GM13976 (cell line): ENCODE measurements around the gene TMEM200C.

Experiments used
- DNase-seq: peaks from one replicate; pipeline ENCODE4 v3.0.0; 2012; ENCODE audit warnings: low spot score
- CTCF ChIP-seq: IDR thresholded peaks from 2 replicates; pipeline ENCODE4 v1.5.1; 2012; ENCODE audit warnings: borderline replicate concordance, mild to moderate bottlenecking; ENCODE audit not compliant: insufficient read depth; ENCODE audit errors: extremely low read depth, missing control alignments, control extremely low read depth
- in situ Hi-C: fragments of 300-500 bp; cut with MboI; formaldehyde crosslinking; loops from one replicate; pipeline ENCODE4 v1.12.0; 2022; ENCODE audit warnings: low sequenced_read_pairs, mixed read lengths, inconsistent platforms; ENCODE audit not compliant: unreplicated experiment

Gene TMEM200C

GRCh38 chr18:5937121-5937520 is 41.8 kb upstream of the TMEM200C start:
- TF ChIP-seq CTCF: no peak
- DNase-seq: no peak
- in situ Hi-C loops: no loop called here

- TF ChIP-seq CTCF: no peak
- DNase-seq: no peak
- in situ Hi-C loops: no loop called here
Measured at GRCh38 chr18:5930789-5931188, 35.5 kb upstream of the TMEM200C start.

GRCh38 chr18:5918205-5918858 is 23.0 kb upstream of the TMEM200C start:
- in situ Hi-C loops: no loop called here
- DNase-seq: no peak
- TF ChIP-seq CTCF: no peak

- in situ Hi-C loops: no loop called here
- no peak for TF ChIP-seq CTCF
- DNase-seq: no peak
Measured at GRCh38 chr18:5914951-5915350, 19.6 kb upstream of the TMEM200C start.

- in situ Hi-C loops: no loop called here
- TF ChIP-seq CTCF: no peak
Measured at GRCh38 chr18:5914016-5914415, 18.7 kb upstream of the TMEM200C start.

GRCh38 chr18:5912566-5912965 is 17.2 kb upstream of the TMEM200C start:
- no peak for DNase-seq
- in situ Hi-C loops: no loop called here
- no peak for TF ChIP-seq CTCF

More at GRCh38 chr18:5914016-5914415, 18.7 kb upstream of the TMEM200C start:
- no peak for DNase-seq

GRCh38 chr18:5909125-5909524 is 13.8 kb upstream of the TMEM200C start:
- TF ChIP-seq CTCF: no peak
- DNase-seq: no peak
- in situ Hi-C loops: no loop called here
